Stimulated activated naive B cell treated with anti-CD40 and anti-IgM and Interleukin-4, amounts not matched to agents 10 μg/mL and 1 μg/mL and 100 μg/mL, for 72 hours (primary cell): Measurements from ENCODE around the gene SNAPC4.

Experiments used
- ATAC-seq, 2 donors: fragments of 150-1000 bp; cut with Tn5 transposase; replicated peaks; 2 replicates each; pipeline ENCODE4 v1.10.0; 2021; ENCODE audit warnings: moderate library complexity in 1 of 2
- DNase-seq: peaks from one replicate; pipeline ENCODE4 v3.0.0; 2021
- H3K27ac Mint-ChIP-seq: one replicate; pipeline ENCODE4 v1.8.0; 2022; ENCODE audit warnings: mild to moderate bottlenecking, mixed read lengths
- H3K27me3 Mint-ChIP-seq, 2 donors: one replicate each; pipeline ENCODE4 v1.8.0; 2022; ENCODE audit warnings: mixed read lengths in 2 of 2
- H3K36me3 Mint-ChIP-seq, 2 donors: one replicate each; pipeline ENCODE4 v1.8.0; 2022; ENCODE audit warnings: mixed read lengths in 2 of 2, mild to moderate bottlenecking in 1 of 2
- H3K4me1 Mint-ChIP-seq, 2 donors: one replicate each; pipeline ENCODE4 v1.8.0; 2022; ENCODE audit warnings: mixed read lengths in 2 of 2, mild to moderate bottlenecking in 1 of 2
- H3K4me3 Mint-ChIP-seq, 2 donors: one replicate each; pipeline ENCODE4 v1.8.0; 2022; ENCODE audit warnings: mild to moderate bottlenecking in 2 of 2, mixed read lengths in 2 of 2, moderate library complexity in 1 of 2
- H3K9me3 Mint-ChIP-seq, 2 donors: one replicate each; pipeline ENCODE4 v1.8.0; 2022; ENCODE audit warnings: mixed read lengths in 2 of 2, mild to moderate bottlenecking in 1 of 2

Gene SNAPC4

GRCh38 chr9:136438548-136439480 is 38.8 kb upstream of the SNAPC4 start:
- peaks cover 29 to 42% of the 10 kb centered on the region in 2 donors for H3K36me3 Mint-ChIP-seq
- H3K27me3 Mint-ChIP-seq, result no peaks in the 10 kb centered on the region
- H3K27ac Mint-ChIP-seq, result peak overlapping the region; percentile 85
- H3K4me1 Mint-ChIP-seq, result peaks cover 29 to 30% of the 10 kb centered on the region in 2 donors
- H3K4me3 Mint-ChIP-seq, result peak overlapping the region; percentile 85 to 86
- DNase-seq (peak; percentile 38), ATAC-seq (peak; percentile 76 to 78)
- no peaks in the 10 kb centered on the region for H3K9me3 Mint-ChIP-seq

- no peak for DNase-seq
- peaks cover 25 to 35% of the 10 kb centered on the region in 2 donors for H3K36me3 Mint-ChIP-seq
- H3K4me3 Mint-ChIP-seq, result peak overlapping the region; percentile 85 to 86
- no peak for ATAC-seq
- H3K4me1 Mint-ChIP-seq, result peaks cover 29 to 30% of the 10 kb centered on the region in 2 donors
- peak overlapping the region; percentile 85 for H3K27ac Mint-ChIP-seq
- H3K9me3 Mint-ChIP-seq, result no peaks in the 10 kb centered on the region
- H3K27me3 Mint-ChIP-seq, result no peaks in the 10 kb centered on the region
Observed at GRCh38 chr9:136437839-136438547, 38.0 kb upstream of the SNAPC4 start.

GRCh38 chr9:136437430-136437829 is 37.5 kb upstream of the SNAPC4 start:
- no peaks in the 10 kb centered on the region for H3K27me3 Mint-ChIP-seq
- H3K36me3 Mint-ChIP-seq, result peaks cover 24 to 29% of the 10 kb centered on the region in 2 donors
- DNase-seq (no peak), ATAC-seq (no peak)
- H3K27ac Mint-ChIP-seq, result peak overlapping the region; percentile 73
- H3K4me3 Mint-ChIP-seq, result peak overlapping the region; percentile 85 to 86
- H3K4me1 Mint-ChIP-seq, result peaks cover 29 to 30% of the 10 kb centered on the region in 2 donors
- H3K9me3 Mint-ChIP-seq, result no peaks in the 10 kb centered on the region

- Mint-ChIP-seq H3K4me3 (no peak overlapping the region), H3K27ac (no peak overlapping the region), H3K36me3 (peaks cover 14 to 19% of the 10 kb centered on the region in 2 donors), H3K9me3 (no peaks in the 10 kb centered on the region), H3K4me1 (peaks cover 27 to 29% of the 10 kb centered on the region in 2 donors), H3K27me3 (no peaks in the 10 kb centered on the region)
- ATAC-seq (no peak), DNase-seq (no peak)
Observed at GRCh38 chr9:136436055-136436634, 36.2 kb upstream of the SNAPC4 start.

GRCh38 chr9:136434580-136435169 is 34.7 kb upstream of the SNAPC4 start:
- Mint-ChIP-seq H3K9me3 (no peaks in the 10 kb centered on the region), H3K4me3 (no peak overlapping the region), H3K27ac (peak overlapping the region; percentile 31), H3K4me1 (peaks cover 17 to 19% of the 10 kb centered on the region in 2 donors), H3K27me3 (no peaks in the 10 kb centered on the region), H3K36me3 (peaks cover 12 to 19% of the 10 kb centered on the region in 2 donors)
- ATAC-seq (no peak), DNase-seq (no peak)

- no peak overlapping the region for H3K4me3 Mint-ChIP-seq
- peaks cover 17 to 19% of the 10 kb centered on the region in 2 donors for H3K4me1 Mint-ChIP-seq
- DNase-seq, result no peak
- H3K9me3 Mint-ChIP-seq, result no peaks in the 10 kb centered on the region
- peaks cover 16 to 20% of the 10 kb centered on the region in 2 donors for H3K36me3 Mint-ChIP-seq
- H3K27ac Mint-ChIP-seq, result no peak overlapping the region
- ATAC-seq, result no peak
- H3K27me3 Mint-ChIP-seq, result no peaks in the 10 kb centered on the region
Observed at GRCh38 chr9:136433849-136434579, 34.0 kb upstream of the SNAPC4 start.

GRCh38 chr9:136433043-136433715 is 33.2 kb upstream of the SNAPC4 start:
- no peak for ATAC-seq
- Mint-ChIP-seq H3K36me3 (peaks cover 20 to 25% of the 10 kb centered on the region in 2 donors), H3K4me3 (no peak overlapping the region), H3K4me1 (peaks cover 15 to 17% of the 10 kb centered on the region in 2 donors), H3K27me3 (no peaks in the 10 kb centered on the region), H3K9me3 (no peaks in the 10 kb centered on the region), H3K27ac (no peak overlapping the region)
- DNase-seq, result no peak

- H3K4me1 Mint-ChIP-seq, result peaks cover 9 to 15% of the 10 kb centered on the region in 2 donors
- H3K27me3 Mint-ChIP-seq, result no peaks in the 10 kb centered on the region
- ATAC-seq (no peak), DNase-seq (no peak)
- H3K4me3 Mint-ChIP-seq, result no peak overlapping the region
- no peaks in the 10 kb centered on the region for H3K9me3 Mint-ChIP-seq
- H3K27ac Mint-ChIP-seq, result no peak overlapping the region
- H3K36me3 Mint-ChIP-seq, result peaks cover 20 to 25% of the 10 kb centered on the region in 2 donors
Observed at GRCh38 chr9:136432591-136432990, 32.6 kb upstream of the SNAPC4 start.

- Mint-ChIP-seq H3K27ac (no peak overlapping the region), H3K4me1 (peaks cover 2 to 8% of the 10 kb centered on the region in 2 donors), H3K36me3 (peaks cover 18 to 26% of the 10 kb centered on the region in 2 donors), H3K27me3 (no peaks in the 10 kb centered on the region), H3K4me3 (no peak overlapping the region), H3K9me3 (no peaks in the 10 kb centered on the region)
- no peak for DNase-seq
- no peak for ATAC-seq
Observed at GRCh38 chr9:136431782-136432350, 31.9 kb upstream of the SNAPC4 start.

- DNase-seq (no peak), ATAC-seq (no peak)
- H3K27ac Mint-ChIP-seq, result no peak overlapping the region
- H3K9me3 Mint-ChIP-seq, result no peaks in the 10 kb centered on the region
- H3K36me3 Mint-ChIP-seq, result peaks cover 19 to 24% of the 10 kb centered on the region in 2 donors
- H3K4me1 Mint-ChIP-seq, result no peaks in the 10 kb centered on the region
- no peaks in the 10 kb centered on the region for H3K27me3 Mint-ChIP-seq
- no peak overlapping the region for H3K4me3 Mint-ChIP-seq
Observed at GRCh38 chr9:136430588-136431234, 30.7 kb upstream of the SNAPC4 start.

GRCh38 chr9:136429683-136430491 is 29.9 kb upstream of the SNAPC4 start:
- no peaks in the 10 kb centered on the region for H3K9me3 Mint-ChIP-seq
- ATAC-seq, result no peak
- H3K36me3 Mint-ChIP-seq, result peaks cover 25 to 32% of the 10 kb centered on the region in 2 donors
- H3K27ac Mint-ChIP-seq, result no peak overlapping the region
- peaks cover 2 to 5% of the 10 kb centered on the region in 2 donors for H3K4me1 Mint-ChIP-seq
- no peaks in the 10 kb centered on the region for H3K27me3 Mint-ChIP-seq
- H3K4me3 Mint-ChIP-seq, result no peak overlapping the region
- DNase-seq, result no peak

GRCh38 chr9:136429075-136429628 is 29.2 kb upstream of the SNAPC4 start:
- H3K4me3 Mint-ChIP-seq, result no peak overlapping the region
- H3K36me3 Mint-ChIP-seq, result peaks cover 25 to 33% of the 10 kb centered on the region in 2 donors
- ATAC-seq, result no peak
- DNase-seq, result no peak
- peaks cover 2 to 6% of the 10 kb centered on the region in 2 donors for H3K4me1 Mint-ChIP-seq
- H3K9me3 Mint-ChIP-seq, result no peaks in the 10 kb centered on the region
- H3K27me3 Mint-ChIP-seq, result no peaks in the 10 kb centered on the region
- no peak overlapping the region for H3K27ac Mint-ChIP-seq
